Common myeloid progenitor, CD34-positive (primary cell): ENCODE measurements around the gene DTNBP1.

Experiments
- CTCF ChIA-PET: fragments of 350-600 bp; sonication (Branson Sonifier 250); formaldehyde crosslinking; loops from one replicate; lab custom pipeline; 2021; ENCODE audit warnings: antibody characterized with exemption; lab: Charles Lee
- POLR2A ChIA-PET: fragments of 350-600 bp; sonication (Branson Sonifier 250); formaldehyde crosslinking; loops from one replicate; lab custom pipeline; 2021; ENCODE audit warnings: antibody characterized with exemption; lab: Charles Lee
- DNase-seq, 3 donors: peaks; one replicate each; pipeline versions ENCODE4 v3.0.0 to v3.0.0-alpha.2; 2013
- H3K27ac ChIP-seq, 2 experiments: 1 replicate in 1 of 2; 2 replicates in 1 of 2; pipeline ENCODE4 v1.7.0; 2013; ENCODE audit warnings: inconsistent platforms in 2 of 2, low read length in 2 of 2, mild to moderate bottlenecking in 2 of 2, low read depth in 1 of 2, moderate library complexity in 1 of 2; ENCODE audit not compliant: severe bottlenecking in 2 of 2, insufficient read depth in 1 of 2, poor library complexity in 1 of 2
- H3K27me3 ChIP-seq, 5 experiments: replicated peaks in 2 of 5; 1 replicate in 3 of 5; 2 replicates in 2 of 5; pipeline versions ENCODE4 v1.6.1 to v1.7.0; 2013; ENCODE audit warnings: low read length in 4 of 5, mild to moderate bottlenecking in 2 of 5, moderate library complexity in 2 of 5, inconsistent platforms in 1 of 5; ENCODE audit not compliant: insufficient read depth in 5 of 5, control insufficient read depth in 4 of 5
- H3K36me3 ChIP-seq, 4 experiments: 1 replicate in 2 of 4; 2 replicates in 2 of 4; pipeline versions ENCODE4 v1.6.1 to v1.7.0; 2013; ENCODE audit warnings: low read length in 3 of 4, control low read depth in 1 of 4, mild to moderate bottlenecking in 1 of 4; ENCODE audit not compliant: control insufficient read depth in 4 of 4, insufficient read depth in 4 of 4
- H3K4me1 ChIP-seq, 4 experiments: 1 replicate in 3 of 4; 2 replicates in 1 of 4; pipeline versions ENCODE4 v1.6.1 to v1.7.1; 2013; ENCODE audit warnings: low read length in 3 of 4, mild to moderate bottlenecking in 3 of 4, control low read depth in 1 of 4, inconsistent platforms in 1 of 4, moderate library complexity in 1 of 4; ENCODE audit not compliant: control insufficient read depth in 4 of 4, insufficient read depth in 4 of 4; ENCODE audit errors: control extremely low read depth in 1 of 4
- H3K4me3 ChIP-seq, 7 experiments: 1 replicate in 4 of 7; 2 replicates in 3 of 7; pipeline versions ENCODE4 v1.5.1 to v1.7.0; 2013; ENCODE audit warnings: mild to moderate bottlenecking in 7 of 7, low read length in 6 of 7, moderate library complexity in 6 of 7, inconsistent platforms in 2 of 7, low read depth in 2 of 7, control low read depth in 1 of 7; ENCODE audit not compliant: insufficient read depth in 4 of 7, control insufficient read depth in 1 of 7; ENCODE audit errors: extremely low read depth in 1 of 7
- H3K9me3 ChIP-seq, 5 experiments: 1 replicate in 4 of 5; 2 replicates in 1 of 5; pipeline versions ENCODE4 v1.6.1 to v1.7.1; 2013; ENCODE audit warnings: low read length in 4 of 5, mild to moderate bottlenecking in 2 of 5, inconsistent platforms in 1 of 5, low read depth in 1 of 5, moderate library complexity in 1 of 5; ENCODE audit not compliant: control insufficient read depth in 4 of 5, insufficient read depth in 2 of 5; ENCODE audit errors: control extremely low read depth in 1 of 5
- WGBS: methylation state at CpG from one replicate; pipeline ENCODE4 v1.1.5; 2013; ENCODE audit not compliant: insufficient coverage; 5-methylcytosine and 5-hydroxymethylcytosine counted together

Gene DTNBP1

DNA sequence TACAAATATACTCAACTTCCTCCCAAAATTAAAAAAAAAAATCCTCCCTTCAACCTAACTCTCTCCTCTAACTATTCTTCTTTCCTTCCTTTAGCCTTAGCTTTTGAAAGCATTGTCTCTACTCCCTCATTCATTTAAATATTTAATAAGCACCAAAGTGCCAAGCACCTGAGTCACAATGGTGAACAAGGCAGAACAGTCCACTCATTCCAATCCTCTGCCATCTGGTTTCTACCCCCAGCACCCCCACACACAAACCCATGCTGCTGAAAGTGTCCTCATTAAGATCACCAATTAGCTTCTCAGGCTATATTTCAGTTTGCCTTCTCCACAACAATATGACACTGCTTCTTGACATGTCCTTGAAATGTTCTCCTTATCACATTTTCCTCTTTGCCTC, 76.3 kb downstream of the DTNBP1 start:
- H3K4me1 ChIP-seq = no peaks in the 10 kb centered on the region
- ChIA-PET CTCF (interaction anchor here (1.8 kb wide), 1 partner anchor 10 kb away, joined by 4 read pairs; no protein-coding TSS in a partner anchor), POLR2A (no interaction called here)
- no peaks in the 10 kb centered on the region for H3K9me3 ChIP-seq
- no peak overlapping the region for H3K4me3 ChIP-seq
- peaks cover 0 to 4% (median 2%) of the 10 kb centered on the region in 4 experiments for H3K36me3 ChIP-seq
- DNase-seq = no peak
- no peaks in the 10 kb centered on the region for H3K27me3 ChIP-seq
- no peak overlapping the region for H3K27ac ChIP-seq

DNA sequence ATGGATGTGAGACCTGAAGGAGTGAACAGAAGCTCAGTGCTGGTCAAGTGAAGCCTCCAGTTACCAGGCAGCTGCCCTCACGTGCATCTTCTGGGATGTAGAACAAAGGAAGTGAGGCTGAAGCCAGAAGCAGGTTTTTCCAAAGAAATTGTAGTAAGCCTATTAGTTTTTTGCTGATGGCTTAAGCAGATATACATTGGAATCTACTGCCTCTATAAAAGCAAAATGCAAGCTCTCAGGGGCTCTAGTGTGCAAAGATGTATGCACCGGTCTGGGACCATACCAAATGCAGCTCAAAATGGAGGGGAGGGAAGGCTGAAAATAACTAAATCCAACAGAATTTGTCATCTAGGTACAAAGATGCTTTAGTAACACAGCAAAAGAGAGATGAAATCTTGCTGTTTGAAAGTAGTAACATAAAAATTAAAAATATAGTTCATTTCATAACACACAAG, 77.0 kb downstream of the DTNBP1 start:
- Histone ChIP-seq H3K27ac (no peak overlapping the region), H3K9me3 (no peaks in the 10 kb centered on the region), H3K36me3 (peaks cover 0 to 4% (median 2%) of the 10 kb centered on the region in 4 experiments), H3K4me3 (no peak overlapping the region), H3K27me3 (no peaks in the 10 kb centered on the region), H3K4me1 (no peaks in the 10 kb centered on the region)
- CTCF ChIA-PET = interaction anchor here (1.8 kb wide), 1 partner anchor 11 kb away, joined by 4 read pairs; no protein-coding TSS in a partner anchor
- WGBS = 80% methylated on average over 1 of the region's 2 CpGs
- POLR2A ChIA-PET = no interaction called here
- DNase-seq = no peak

DNA sequence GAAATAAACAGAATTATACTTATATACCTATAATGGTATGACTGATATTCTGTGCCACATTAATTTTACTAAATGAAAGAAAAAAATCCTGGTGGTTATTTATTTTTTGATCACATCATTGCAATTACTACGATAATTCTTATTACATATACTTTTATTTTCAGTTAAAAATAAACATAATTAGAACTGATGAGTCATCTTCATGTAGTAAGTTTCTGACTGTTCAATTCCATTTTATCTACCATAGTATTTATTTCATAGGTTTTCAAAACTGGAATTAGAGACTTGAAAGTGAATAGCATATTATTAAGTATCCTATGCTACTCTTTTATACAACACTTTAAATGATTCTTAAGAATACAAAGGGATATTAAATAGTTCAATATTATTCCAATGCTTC, 80.3 kb downstream of the DTNBP1 start:
- DNase-seq = no peak
- no peaks in the 10 kb centered on the region for H3K27me3 ChIP-seq
- no CpG with 5 or more reads among the region's 1 CpG for WGBS
- no peak overlapping the region for H3K4me3 ChIP-seq
- ChIA-PET POLR2A (no interaction called here), CTCF (no interaction called here)
- H3K27ac ChIP-seq = no peak overlapping the region
- peaks cover 0 to 3% (median 2%) of the 10 kb centered on the region in 4 experiments for H3K36me3 ChIP-seq
- no peaks in the 10 kb centered on the region for H3K9me3 ChIP-seq
- H3K4me1 ChIP-seq = no peaks in the 10 kb centered on the region

DNA sequence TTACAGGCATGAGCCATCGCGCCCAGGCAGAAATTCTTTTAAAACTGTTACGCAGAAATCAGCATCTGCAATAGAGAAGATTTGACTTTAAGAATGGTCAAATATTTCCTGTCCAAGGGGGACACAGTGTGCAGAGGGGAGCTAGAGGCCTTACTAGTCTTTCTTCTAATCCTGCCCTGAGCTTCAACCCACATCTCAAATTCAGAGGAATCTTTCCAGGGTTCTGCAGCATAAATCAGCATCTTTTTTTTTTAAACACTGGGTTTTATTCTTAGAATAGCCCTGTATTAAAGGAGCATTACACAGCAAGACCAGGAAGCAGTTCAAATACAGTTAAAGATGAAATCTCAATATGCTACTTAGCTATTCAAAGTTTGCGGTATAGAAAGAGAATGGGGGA, 81.1 kb downstream of the DTNBP1 start:
- no peak for DNase-seq
- Histone ChIP-seq H3K36me3 (peaks cover 0 to 6% (median 2%) of the 10 kb centered on the region in 4 experiments), H3K27ac (no peak overlapping the region), H3K4me1 (no peaks in the 10 kb centered on the region), H3K9me3 (no peaks in the 10 kb centered on the region), H3K4me3 (no peak overlapping the region), H3K27me3 (no peaks in the 10 kb centered on the region)
- CTCF ChIA-PET = interaction anchor here (0.6 to 1.0 kb wide), 5 partner anchors 17 to 1594 kb away, joined by 3 to 4 read pairs (median 3); no protein-coding TSS in a partner anchor
- 97% methylated on average over 3 of the region's 4 CpGs for WGBS
- POLR2A ChIA-PET = interaction anchor here (0.6 kb wide), 1 partner anchor 244 kb away, joined by 3 read pairs; no protein-coding TSS in a partner anchor

DNA sequence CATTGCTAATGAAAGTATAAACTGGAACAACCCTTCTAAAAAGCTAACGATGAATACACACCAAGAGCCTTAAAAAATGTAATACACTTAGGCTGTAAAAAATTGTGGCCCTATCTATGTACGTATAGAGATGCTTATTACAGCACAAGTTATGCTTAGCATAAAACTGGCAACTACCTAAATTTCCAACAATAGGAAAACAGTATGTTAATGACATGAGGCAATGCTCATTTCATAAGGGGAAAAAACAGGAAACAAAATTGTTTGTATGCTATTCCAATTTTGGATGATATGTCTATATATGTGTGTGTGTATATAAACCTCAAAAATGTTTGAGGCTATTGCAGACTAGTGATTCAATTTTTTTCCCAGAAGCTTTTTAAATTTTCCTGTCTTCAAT, 82.5 kb downstream of the DTNBP1 start:
- ChIA-PET POLR2A (no interaction called here), CTCF (interaction anchor here (1.2 kb wide), 1 partner anchor 30 kb away, joined by 3 read pairs; no protein-coding TSS in a partner anchor)
- DNase-seq = no peak
- no peak overlapping the region for H3K27ac ChIP-seq
- H3K9me3 ChIP-seq = no peaks in the 10 kb centered on the region
- peaks cover 0 to 6% (median 0%) of the 10 kb centered on the region in 4 experiments for H3K4me1 ChIP-seq
- H3K27me3 ChIP-seq = no peaks in the 10 kb centered on the region
- H3K36me3 ChIP-seq = peaks cover 0 to 6% (median 2%) of the 10 kb centered on the region in 4 experiments
- WGBS = no CpG with 5 or more reads among the region's 2 CpGs
- no peak overlapping the region for H3K4me3 ChIP-seq

DNA sequence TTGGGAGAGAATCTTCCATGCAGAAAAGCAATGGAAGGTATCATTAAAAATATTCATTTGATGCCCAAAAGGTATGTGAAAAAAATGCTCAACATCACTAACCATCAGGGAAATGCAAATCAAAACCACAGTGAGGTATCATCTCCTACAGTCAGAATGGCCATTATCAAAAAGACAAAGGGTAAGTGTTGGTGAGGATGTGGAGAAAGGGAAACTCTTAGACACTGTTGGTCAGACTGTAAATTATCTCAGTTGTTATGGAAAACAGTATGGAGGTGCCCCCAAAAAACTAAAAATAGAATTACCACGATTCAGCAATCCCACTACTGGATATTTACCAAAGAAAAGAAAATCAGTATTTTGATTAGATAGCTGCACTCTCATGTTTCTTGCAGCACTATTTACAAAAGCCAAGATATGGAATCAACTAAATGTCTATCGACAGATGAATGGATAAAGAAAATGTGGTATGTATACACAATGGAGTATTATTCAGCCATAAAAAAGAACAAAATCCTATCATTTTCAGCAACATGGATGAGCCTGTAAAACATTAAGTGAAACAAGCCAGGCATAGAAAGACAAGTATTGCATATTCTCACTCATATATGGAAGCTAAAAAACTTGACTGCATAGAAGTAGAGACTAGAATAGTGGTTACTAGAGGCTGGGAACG, 84.0 kb downstream of the DTNBP1 start:
- no peaks in the 10 kb centered on the region for H3K27me3 ChIP-seq
- H3K9me3 ChIP-seq = no peaks in the 10 kb centered on the region
- peaks cover 0 to 8% (median 0%) of the 10 kb centered on the region in 4 experiments for H3K4me1 ChIP-seq
- DNase-seq = no peak
- POLR2A ChIA-PET = interaction anchor here (0.9 kb wide), 1 partner anchor 17 kb away, joined by 3 read pairs; no protein-coding TSS in a partner anchor
- no peak overlapping the region for H3K27ac ChIP-seq
- CTCF ChIA-PET = no interaction called here
- H3K36me3 ChIP-seq = peaks cover 0 to 12% (median 2%) of the 10 kb centered on the region in 4 experiments
- WGBS = 100% methylated on average over 1 of the region's 3 CpGs
- H3K4me3 ChIP-seq = no peak overlapping the region

DNA sequence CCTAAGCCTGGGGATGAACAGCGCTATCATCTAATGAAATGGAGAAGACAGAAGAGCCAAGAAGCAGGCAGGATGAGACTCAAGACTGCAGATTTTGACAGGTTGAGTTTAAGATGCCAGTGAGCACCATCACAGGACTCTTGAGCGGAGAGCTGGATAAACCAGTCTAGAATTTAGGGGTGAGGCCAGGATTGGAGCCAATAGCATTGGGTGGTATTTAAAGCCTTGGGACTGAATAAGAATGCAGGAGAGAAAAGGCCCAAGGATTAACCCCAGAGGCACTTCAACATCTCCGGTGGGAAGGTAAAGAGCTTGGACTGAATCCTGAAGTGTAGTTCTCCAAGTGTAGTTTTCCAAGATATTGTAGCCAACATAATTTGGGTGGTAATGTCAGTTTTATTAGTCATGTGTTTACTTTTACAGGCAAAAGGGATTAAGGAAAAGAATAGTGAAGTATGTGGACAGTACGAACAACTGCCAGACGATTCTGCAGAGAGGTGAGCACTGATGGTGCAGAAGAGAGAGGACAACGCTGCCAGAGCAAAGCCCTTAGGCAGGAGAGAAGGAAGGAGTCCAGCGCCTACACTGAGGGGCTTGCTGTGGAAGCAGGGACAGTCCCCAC, 85.2 kb downstream of the DTNBP1 start:
- ChIA-PET CTCF (no interaction called here), POLR2A (no interaction called here)

More for the DNA sequence above, 85.2 kb downstream of the DTNBP1 start:
- Histone ChIP-seq H3K4me3 (no peak overlapping the region), H3K4me1 (peaks cover 0 to 8% (median 0%) of the 10 kb centered on the region in 4 experiments), H3K27ac (no peak overlapping the region), H3K36me3 (peaks cover 0 to 17% (median 4%) of the 10 kb centered on the region in 4 experiments), H3K9me3 (no peaks in the 10 kb centered on the region), H3K27me3 (no peaks in the 10 kb centered on the region)
- 99% methylated on average over 7 of the region's 7 CpGs for WGBS
- no peak for DNase-seq
